Stimulated activated CD8-positive, alpha-beta memory T cell treated with anti-CD3 and anti-CD28 coated beads, Interleukin-12 subunit alpha, Interleukin-12 subunit beta, amount 100 ng/mL, for 1 hour (primary cell): Measurements from ENCODE around the gene SAMSN1.
"Not testable (repeated sequence)": the region's sequence is repeated elsewhere in the genome, so short reads cannot be mapped to it uniquely, and the experiment has no call there.

Experiments used
- DNase-seq: peaks from one replicate; pipeline ENCODE4 v3.0.0-alpha.2; 2020; ENCODE audit warnings: low read depth

The SAMSN1 gene

DNA sequence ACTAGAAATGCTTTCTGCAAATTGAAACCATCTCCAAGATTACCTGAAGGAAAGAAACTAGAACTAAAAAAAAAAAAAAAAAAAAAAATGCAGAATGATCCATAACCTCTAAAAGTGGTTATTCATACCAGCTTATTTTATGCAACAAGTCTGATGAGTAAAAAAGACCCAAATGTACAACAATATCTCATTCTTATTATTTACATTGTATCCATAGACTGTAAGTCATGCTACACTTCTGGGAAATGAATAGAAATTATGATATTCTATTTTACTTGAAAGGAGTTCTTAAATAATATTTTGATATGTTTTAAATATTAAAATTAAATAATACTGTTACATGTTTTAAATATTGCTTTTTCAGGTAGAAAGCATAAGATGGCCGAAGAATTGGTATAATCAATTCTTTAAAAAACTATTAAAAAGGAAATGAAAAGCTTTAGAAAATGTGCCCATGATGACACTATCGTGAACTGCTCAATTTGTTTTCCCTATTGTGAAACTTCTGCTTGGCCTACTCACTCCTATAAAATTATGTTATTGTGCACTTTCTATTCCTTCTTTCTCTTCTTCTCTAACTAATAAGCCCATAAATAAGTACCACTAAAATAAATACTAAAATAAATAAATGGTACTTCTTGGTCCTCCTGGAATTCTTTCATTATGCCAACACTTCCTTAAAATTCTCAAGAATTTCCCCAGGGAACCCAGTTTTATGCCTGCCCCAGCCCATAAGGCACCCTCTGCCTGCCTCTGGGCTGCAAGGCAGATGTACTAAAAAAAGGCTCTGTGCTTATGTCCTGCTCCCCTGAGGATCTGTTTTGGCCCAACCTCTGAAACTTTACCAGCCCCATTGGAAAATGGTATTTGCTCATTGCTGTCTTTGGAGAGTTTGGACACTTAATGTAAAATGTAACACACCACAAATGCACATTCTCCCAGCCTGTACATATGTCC, 18.1 kb downstream of the SAMSN1 start:
- no peak for DNase-seq

DNA sequence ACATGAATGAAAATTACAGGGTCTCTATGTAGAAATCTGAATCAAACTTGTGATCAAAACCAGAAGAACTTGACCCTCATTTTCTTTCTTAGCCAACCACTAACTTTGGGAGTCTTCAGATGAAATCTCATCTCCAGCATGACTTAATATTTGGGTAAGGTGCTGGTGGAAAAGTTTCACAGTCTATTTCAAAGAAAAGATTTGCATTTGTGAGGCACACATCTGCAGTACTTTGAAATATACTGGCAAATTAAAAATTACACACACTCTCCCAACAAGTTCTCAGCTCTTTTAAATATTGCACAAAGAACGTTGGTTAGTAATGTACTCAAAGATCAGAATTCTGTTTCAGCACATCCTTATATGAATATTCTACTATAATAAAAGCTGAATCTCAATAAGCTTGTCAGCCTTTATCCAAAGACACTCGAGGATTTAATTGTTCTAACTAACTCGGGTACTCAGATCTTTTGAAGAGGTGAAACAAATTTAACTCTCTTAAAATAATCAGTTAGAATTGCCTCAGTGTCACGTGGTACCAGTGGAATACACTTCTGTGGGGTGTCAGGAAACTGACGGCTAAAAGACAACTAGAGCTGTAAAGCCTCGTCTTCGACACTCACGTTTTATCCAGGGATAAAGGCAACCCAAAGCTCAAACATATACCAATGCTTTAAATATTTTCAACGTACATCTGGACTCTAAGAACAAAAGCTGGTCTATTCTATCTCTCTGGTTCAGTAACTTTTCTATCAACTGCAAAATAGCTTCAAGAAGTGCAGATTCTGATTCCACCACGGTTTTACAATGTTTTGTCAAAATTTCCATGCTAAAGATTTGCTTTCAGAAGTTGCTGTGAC, 19.0 kb downstream of the SAMSN1 start:
- DNase-seq, result no peak

DNA sequence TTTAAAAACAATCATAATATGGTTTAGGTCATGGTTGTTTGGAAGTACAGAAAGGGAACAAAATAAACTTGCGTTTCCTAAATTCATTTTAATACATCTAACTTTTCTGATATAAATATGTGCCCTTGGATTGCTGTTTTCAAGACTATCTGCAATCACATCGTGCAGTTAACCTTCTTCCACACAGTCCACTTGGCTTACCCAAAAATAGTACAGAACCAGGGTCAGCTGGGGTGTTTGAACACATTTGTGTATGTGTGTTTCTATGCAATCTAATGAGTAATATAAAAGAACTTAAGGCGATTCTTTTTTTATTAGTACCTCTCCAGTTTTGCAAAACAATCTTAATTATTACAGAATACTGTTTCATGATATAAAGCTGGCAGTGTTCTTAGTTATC, 19.9 kb downstream of the SAMSN1 start:
- DNase-seq, result no peak

DNA sequence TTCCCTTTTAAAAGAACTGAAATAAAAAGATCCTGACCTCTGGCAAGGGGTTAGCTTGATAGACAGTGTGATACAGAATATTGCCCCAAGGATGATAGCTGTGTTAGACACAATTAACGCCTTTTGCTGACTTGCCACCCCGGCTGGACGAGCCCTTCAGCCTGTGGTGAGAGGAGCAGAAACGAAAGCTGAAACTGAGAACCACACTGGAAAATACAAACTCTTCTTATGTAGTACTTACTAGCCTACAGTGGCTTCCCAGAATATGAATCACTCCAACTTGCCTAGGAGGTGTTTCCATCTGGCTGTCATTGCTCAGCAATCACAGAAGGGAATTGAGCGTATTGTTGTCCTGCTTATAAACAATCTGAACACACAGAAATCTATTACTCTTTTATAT, 22.9 kb downstream of the SAMSN1 start:
- no peak for DNase-seq

DNA sequence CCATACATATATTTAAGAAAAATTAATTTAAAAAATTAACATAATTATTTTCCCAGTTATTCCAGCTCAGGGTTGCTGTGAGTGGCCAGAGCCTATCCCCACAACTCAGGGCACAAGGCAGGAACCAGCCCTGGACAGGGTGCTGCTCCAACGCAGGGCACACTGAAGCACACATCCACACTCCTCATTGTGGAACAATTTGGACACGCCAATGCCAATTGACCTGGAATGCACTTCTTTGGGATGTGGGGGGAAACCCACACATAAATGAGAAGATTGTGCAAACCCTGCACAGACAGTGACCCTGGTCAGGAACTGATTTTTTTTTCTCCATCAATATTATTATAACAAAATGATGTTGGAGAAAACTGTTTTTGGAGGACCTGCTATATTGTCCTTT, 23.4 kb downstream of the SAMSN1 start:
- no peak for DNase-seq

DNA sequence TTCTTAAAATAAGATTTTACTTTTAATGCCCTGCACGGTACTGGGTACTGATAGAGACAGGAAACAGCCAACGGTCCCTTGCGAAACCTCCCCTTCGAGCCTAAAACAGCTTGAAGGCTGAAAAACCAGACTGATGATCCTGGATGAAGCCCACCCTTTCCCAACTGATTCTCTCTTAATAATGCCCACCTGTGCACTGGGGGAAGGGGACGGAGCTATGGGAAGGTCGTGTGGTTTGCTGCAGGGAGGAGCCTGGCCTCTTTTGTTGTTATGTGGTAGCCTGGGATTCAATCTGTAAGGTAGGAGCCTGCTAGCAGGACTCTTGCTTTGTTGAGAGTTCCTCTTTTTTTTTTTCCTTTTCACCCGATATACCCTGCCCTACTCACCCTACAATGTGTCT, 25.6 kb downstream of the SAMSN1 start:
- no peak for DNase-seq

DNA sequence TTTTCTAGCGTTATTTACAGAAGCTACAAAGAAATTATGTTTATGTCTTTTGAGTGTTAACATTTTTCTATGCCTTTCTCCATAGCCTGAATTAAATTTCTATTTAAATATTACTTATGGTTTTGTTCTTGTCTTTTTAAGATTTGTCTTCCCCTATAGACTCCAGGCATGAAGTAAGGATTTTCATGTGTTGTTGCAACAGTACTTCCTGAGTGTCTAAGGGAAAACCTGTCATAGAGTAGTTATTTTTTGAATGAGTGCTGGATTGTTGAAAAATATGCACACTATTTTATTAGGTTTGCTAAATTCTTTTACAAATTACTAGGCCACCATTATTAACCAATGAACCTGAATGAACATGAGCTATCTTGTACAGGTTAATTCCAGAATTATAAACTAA, 27.1 kb downstream of the SAMSN1 start:
- no peak for DNase-seq

DNA sequence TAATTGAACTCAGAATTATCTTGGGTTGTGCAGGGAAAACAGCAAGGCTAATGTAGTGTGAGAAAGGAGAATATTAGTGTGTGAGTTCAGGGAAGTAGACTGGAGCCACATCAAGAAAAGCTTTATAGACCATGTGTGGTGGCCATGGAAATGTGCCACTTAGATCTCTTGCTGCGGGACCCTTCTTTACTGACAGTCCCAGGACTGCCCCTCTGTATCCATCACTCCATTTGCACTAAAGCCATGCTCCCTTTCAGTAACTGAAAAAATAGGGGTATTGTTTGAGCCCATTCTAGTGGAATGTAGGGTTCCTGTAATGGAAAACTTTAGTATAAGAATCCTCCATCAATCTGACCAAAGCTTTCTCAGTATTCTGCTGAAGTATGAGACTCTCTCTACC, 32.3 kb downstream of the SAMSN1 start:
- DNase-seq, result no peak

DNA sequence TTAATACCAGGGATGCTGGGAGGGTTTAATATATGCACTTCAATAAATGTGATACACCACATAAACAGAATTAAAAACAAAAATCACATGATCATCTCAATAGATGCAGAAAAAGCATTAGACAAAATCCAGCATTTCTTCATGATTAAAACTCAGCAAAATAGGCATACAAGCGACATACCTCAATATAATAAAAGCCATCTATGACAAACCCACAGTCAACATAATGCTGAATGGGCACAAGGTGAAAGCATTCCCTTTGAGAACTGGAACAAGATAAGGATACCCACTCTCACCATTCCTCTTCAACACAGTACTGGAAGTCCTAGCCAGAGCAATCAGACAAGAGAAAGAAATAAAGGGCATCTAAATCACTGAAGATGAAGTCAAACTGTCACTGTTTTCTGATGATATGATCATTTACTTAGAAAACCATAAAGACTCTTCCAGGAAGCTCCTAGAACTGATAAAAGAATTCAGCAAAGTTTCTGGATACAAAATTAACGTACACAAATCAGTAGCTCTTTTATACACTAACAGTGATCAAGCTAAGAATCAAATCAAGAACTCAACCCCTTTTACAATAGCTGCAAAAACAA, 39.2 kb downstream of the SAMSN1 start:
- DNase-seq, result not testable (repeated sequence)

DNA sequence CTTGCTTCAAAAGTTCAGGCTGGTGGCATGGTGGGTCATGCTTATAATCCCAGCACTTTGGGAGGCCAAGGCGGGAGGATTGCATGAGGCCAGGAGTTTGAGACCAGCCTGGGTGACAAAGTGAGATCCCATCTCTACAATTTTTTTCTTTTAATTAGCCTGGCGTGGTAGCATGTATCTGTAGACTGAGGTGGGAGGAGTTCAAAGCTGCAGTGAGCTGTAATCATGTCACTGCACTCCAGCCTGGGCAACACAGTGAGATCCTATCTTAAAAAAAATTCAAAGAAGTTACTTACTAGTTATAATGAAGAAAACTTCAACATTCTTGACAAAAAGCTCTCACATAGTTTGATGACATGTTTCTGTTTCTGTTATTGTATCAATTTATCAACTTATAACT, 45.2 kb downstream of the SAMSN1 start:
- no peak for DNase-seq

DNA sequence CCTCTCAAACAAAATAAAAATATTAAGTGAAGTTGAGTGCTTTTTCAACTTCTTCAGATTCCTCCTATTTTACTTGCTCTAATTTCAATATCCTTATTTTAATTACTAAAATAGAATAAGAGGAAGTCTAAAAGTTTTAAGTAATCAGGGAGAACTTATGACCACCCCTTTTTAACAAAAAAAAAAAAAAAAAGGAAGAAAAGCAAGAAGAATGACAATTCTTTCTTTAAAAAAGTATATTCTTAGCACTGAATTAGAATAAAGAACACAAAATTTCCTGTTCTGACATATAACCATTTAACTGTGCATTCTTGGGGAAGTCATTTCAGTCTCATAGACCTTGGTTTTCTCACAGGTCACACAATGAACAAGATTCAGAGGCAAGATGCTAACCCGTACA, 46.8 kb downstream of the SAMSN1 start:
- no peak for DNase-seq

DNA sequence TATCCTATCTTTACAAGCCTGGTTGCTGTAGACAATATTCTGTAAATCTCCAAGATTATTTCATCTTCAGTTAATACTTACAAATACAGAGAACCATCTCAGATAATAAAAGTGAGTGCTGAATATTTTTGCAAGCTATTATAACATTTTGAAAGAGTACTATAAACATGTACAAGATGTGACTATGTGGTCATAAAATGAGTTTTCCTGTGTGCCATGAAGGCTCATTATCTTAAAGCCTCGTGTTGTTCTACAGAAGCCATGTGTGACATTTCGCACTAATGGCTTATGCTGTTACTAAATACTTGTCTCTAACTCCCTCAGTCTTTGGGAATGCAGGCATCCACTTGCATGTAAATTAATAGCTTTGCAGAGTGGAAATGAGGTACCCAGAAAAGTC, 48.3 kb downstream of the SAMSN1 start:
- DNase-seq, result no peak

DNA sequence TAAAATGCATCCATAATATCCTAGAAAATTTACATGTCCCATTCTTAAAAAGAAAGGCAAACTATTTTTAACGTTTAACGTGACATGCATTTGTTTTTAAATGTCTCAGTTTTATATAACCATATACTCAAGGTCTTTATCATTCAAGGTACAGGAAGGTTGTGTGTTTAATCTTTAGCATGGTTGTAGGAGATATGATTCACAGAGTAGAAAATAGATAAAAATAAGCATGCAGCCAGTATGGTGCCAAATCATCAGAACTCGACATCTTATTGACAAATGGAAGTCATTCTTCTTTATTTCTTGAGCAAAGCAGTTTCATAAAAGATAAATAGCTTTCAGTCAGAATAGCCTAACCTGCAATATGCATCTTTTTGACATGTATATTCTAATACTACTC, 51.0 kb downstream of the SAMSN1 start:
- no peak for DNase-seq

DNA sequence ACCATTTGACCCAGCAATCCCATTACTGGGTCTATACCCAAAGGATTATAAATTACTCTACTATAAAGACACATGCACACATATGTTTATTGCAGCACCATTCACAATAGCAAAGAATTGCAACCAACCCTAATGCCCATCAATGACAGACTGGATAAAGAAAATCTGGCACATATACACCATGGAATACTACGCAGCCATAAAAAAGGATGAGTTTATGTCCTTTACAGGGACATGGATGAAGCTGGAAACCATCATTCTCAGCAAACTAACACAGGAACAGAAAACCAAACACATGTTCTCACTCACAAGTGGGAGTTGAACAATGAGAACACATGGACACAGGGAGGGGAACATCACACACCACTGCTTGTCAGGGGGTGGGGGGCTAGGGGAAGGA, 51.9 kb downstream of the SAMSN1 start:
- not testable (repeated sequence) for DNase-seq

DNA sequence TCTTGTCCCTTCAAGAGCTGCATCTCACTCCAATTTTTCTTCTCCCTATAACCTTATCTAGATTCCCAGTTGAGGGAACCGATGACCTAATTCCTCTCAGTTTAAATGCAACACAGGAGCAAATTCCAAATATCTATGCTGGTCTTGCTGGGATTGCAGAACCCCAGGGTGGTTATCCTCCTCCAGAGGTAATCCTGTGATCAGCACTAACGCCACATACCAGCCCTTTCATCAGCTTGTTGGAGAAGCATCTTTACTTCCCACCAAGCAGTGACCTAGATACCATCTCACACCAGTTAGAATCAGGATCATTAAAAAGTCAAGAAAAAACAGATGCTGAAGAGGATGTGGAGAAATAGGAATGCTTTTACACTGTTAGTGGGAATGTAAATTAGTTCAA, 52.4 kb downstream of the SAMSN1 start:
- no peak for DNase-seq

DNA sequence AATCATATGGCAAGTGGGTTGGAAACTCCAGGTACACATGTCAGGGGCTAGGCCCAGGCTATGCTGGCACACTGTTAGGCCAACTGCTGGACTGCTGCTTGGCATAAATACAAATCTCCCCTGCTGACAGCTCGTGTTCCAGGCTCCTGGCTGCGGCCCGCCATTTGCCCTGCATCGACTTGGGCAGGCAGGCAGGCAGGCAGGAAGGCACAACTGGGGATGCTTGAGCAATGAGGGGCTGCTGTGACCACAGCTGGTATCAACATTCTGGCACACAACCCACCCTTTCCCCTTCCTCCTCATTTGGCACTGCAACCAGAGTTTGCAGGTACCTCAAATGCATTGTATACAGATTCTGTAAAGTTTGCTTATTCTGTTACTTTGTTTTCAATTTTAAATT, 53.2 kb downstream of the SAMSN1 start:
- DNase-seq, result no peak

DNA sequence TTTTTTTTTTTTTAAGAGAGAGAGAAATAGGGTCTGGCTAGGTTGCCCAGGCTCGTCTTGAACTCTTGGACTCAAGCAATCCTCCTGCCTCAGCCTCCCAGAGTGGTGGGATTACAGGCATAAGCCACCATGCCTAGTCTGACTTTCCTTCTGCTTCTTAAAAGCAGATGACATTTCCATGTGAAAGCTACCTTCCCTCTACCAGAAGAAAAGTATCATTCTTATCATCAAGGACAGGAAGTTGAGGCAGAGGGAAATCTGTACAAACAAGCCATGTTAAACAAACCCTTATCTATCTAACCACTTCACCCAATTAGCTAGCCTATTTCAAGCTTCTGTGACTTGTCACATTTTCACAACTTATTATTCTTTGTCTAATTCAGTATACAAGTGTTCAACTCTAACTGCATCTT, 54.8 kb downstream of the SAMSN1 start:
- DNase-seq, result no peak

DNA sequence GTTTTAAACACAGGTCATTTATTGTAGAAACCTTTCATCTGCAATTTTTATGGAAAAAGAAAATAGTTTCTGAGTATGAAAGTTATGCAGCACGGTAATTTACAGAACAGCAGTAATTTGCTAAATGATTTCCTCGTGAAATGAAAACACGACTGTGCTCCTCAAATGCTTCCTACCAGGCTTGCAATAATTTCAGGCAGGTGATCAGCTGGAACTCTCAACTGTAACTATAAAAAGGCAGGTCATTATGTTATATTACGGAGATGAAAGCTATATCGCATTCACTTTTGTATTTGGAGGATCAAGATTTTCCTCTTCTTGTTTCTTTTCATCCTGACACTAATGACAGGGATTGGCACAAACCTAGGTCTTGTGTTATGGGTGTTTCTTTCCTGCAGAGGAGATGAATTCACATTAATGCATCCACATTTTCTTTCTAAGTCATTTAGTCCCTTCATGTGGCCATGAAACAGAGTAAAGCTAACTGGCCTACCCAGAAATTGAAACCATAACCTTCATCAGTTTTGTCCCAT, 57.4 kb downstream of the SAMSN1 start:
- no peak for DNase-seq

DNA sequence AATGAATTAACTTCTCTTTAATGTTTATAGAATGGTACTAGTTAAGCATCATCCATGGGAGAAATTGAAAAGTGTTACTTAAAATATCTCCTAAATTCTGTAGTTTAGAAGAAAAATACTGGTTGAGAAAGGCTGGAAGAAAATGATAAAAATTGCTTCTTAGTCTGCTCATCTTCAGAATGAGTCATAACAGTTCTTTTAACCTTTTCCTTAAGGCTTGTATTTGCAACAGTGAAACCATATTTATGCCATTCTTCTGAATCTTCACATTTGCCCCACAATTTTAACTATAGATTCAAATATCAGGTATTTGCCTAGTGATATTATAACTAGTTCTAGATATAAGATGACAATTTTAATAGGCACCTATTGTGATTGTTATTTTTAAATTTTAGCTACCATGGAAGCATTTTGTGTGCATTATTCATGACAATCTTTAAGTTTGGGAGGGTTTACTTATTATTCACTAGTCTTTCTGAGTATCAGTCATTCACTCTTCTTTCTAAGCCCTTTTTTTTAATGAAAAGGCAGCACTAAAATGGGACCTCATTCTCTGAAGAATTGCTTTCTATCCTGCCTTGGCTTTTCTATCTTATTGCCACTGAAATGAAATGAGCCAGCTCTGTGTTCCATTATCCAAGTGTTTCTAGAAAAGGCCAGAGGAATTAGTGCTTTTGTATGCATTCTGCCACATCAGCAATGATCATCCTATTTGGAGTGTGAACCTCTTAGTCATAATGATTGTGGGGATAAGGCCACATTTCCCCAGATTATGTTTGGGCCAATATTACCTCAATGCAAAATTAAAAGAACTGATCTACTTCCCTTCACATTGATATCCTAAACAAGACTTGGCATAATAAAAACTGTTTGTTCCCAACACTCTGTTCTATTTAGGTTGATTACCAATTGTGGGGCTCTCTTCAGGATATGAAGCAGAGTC, 58.4 kb downstream of the SAMSN1 start:
- no peak for DNase-seq

DNA sequence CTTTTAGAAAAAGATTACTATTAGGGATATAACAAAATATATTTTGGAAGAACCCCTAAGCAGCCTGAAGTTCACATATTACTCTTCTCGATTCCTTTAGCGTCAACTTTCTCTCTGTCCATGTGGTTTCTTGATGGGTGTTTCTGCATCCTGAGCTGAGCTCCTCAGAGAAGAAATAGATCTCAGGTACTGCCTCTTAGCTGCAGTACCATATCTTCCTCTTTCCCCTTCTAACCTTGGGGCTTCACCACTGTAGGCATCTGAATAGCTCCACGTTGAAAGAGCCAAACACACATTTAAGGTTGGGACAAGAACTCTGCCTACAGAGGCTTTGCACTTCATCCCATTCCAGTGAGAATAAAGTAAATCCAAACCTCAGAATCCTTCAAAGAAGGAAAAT, 59.2 kb downstream of the SAMSN1 start:
- DNase-seq, result no peak
